Upper lobe of left lung (tissue), 6 donors: Measurements from ENCODE around the gene AFF1. TPM values are rescaled to one million over a fixed set of nuclear protein-coding genes. Genes with fewer than 3 reads are reported as not detected.
"Not testable (repeated sequence)": the region's sequence is repeated elsewhere in the genome, so short reads cannot be mapped to it uniquely, and the experiment has no call there.

Experiments used
- ATAC-seq, 2 donors: fragments of 200-7000 bp; cut with Tn5 transposase; one replicate each; pipeline ENCODE4 v1.9.1; 2022; ENCODE audit warnings: mild to moderate bottlenecking in 2 of 2, moderate library complexity in 2 of 2; ENCODE audit not compliant: low FRiP score in 2 of 2
- DNase-seq, 2 donors: peaks; one replicate each; pipeline ENCODE4 v3.0.0-alpha.2; 2019 to 2020
- H3K27ac ChIP-seq, 4 donors: fragments of 200-600 bp; sonication (generic); one replicate each; pipeline ENCODE4 v1.5.1; 2016 to 2019
- H3K27me3 ChIP-seq, 4 donors: fragments of 200-600 bp; sonication (generic); one replicate each; pipeline ENCODE4 v1.5.1; 2017 to 2019
- H3K36me3 ChIP-seq, 4 donors: fragments of 200-600 bp; sonication (generic); one replicate each; pipeline ENCODE4 v1.5.1; 2016 to 2019
- H3K4me1 ChIP-seq, 4 donors: fragments of 200-600 bp; sonication (generic); one replicate each; pipeline ENCODE4 v1.5.1; 2018 to 2019
- H3K4me3 ChIP-seq, 4 donors: fragments of 200-600 bp; sonication (generic); one replicate each; pipeline ENCODE4 v1.5.1; 2017 to 2019; ENCODE audit warnings: mild to moderate bottlenecking in 2 of 4, moderate library complexity in 1 of 4
- H3K9me3 ChIP-seq, 4 donors: fragments of 200-600 bp; sonication (generic); one replicate each; pipeline ENCODE4 v1.5.1; 2018 to 2019
- CTCF ChIP-seq, 6 experiments: fragments of 450-650 bp in 4 of 6; fragments of 200-600 bp in 2 of 6; sonication (generic) in 2 of 6; IDR thresholded peaks; one replicate each; pipeline ENCODE4 v1.5.1; 2016 to 2019; ENCODE audit warnings: antibody characterized with exemption in 6 of 6
- EP300 ChIP-seq, 4 donors: sonication (generic); formaldehyde crosslinking; IDR thresholded peaks; one replicate each; pipeline ENCODE4 v1.5.1; 2017; ENCODE audit warnings: antibody characterized with exemption in 4 of 4, control low read depth in 2 of 4
- POLR2A ChIP-seq, 4 donors: fragments of 450-650 bp; IDR thresholded peaks; one replicate each; pipeline ENCODE4 v1.5.1; 2016 to 2017; ENCODE audit warnings: antibody characterized with exemption in 4 of 4, mild to moderate bottlenecking in 2 of 4
- POLR2AphosphoS5 ChIP-seq, 2 donors: sonication (generic); formaldehyde crosslinking; IDR thresholded peaks; one replicate each; pipeline ENCODE4 v1.5.1; 2017; ENCODE audit warnings: antibody characterized with exemption in 2 of 2
- WGBS, 2 donors: methylation state at CpG; one replicate each; pipeline ENCODE4 v1.1.5; 2017 to 2018; 5-methylcytosine and 5-hydroxymethylcytosine counted together
- total RNA-seq, 6 donors: library from RNA; depleted of rRNA in 4 of 6; stranded (reverse); fragments of >200 nt in 4 of 6; gene quantifications; one replicate each; pipeline versions ENCODE4 v1.1.0 to v1.2.1, GENCODE V29; 2016 to 2021
- donor health status: DM: no; HTN: no; CAD: no; lungs with moderate emphysema.
- donor health status: DM: no; HTN: yes; CAD: no; lungs with severe emphysema.

AFF1 gene
- total RNA-seq, 6 donors from 2014 or later: 45.5 to 124 (median 83.9) TPM

GRCh38 chr4:87036713-87037112 lies 101.9 kb downstream of the AFF1 start:
- DNase-seq (peak in 1 of 2 donors; percentile 77), ATAC-seq (no peak)
- Histone ChIP-seq H3K4me3 (no peak overlapping the region), H3K27ac (peak overlapping the region in 2 of 4 donors; percentile 21 to 76), H3K27me3 (no peaks in the 10 kb centered on the region), H3K4me1 (peaks cover 67 to 90% (median 76%) of the 10 kb centered on the region in 4 donors), H3K36me3 (no peaks in the 10 kb centered on the region), H3K9me3 (no peaks in the 10 kb centered on the region)
- TF ChIP-seq EP300 (IDR thresholded peaks at IDR 0.05) (no peak), CTCF (IDR thresholded peaks at IDR 0.05) (no peak), POLR2AphosphoS5 (IDR thresholded peaks at IDR 0.05) (no peak), POLR2A (IDR thresholded peaks at IDR 0.05) (no peak)
- WGBS, 2 donors: 49 to 51% methylated on average over 4 of the region's 4 CpGs

DNA sequence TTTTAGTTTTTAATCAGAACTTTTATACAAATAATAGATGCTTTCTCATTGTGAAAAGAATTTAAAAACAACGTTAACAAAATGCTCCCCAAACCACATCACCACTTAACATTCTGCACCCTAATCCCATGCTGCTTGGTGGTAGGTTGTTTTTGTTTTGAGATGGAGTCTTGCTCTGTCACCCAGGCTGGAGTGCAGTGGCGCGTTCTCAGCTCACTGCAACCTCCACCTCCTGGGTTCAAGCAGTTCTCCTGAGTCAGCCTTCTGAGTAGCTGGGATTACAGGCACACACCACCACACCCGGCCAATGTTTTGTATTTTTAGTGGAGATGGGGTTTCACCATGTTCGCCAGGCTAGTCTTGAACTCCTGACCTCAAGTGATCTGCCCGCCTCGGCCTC lies 102.4 kb downstream of the AFF1 start:
- Histone ChIP-seq H3K4me1 (peaks cover 63 to 90% (median 73%) of the 10 kb centered on the region in 4 donors), H3K27ac (peak overlapping the region in 2 of 4 donors; percentile 21 to 76)
- H3K36me3 ChIP-seq, H3K4me3 ChIP-seq, DNase-seq, H3K27me3 ChIP-seq, H3K9me3 ChIP-seq, ATAC-seq: not testable (repeated sequence)
- 63 to 71% methylated on average over 7 of the region's 7 CpGs for WGBS, 2 donors

GRCh38 chr4:87037671-87038334 lies 103.0 kb downstream of the AFF1 start:
- Histone ChIP-seq H3K36me3 (no peaks in the 10 kb centered on the region), H3K4me1 (peaks cover 58 to 87% (median 70%) of the 10 kb centered on the region in 4 donors), H3K27ac (peak overlapping the region in 3 of 4 donors; percentile 55 to 76 (median 63)), H3K4me3 (no peak overlapping the region), H3K27me3 (no peaks in the 10 kb centered on the region), H3K9me3 (no peaks in the 10 kb centered on the region)
- ATAC-seq (no peak), DNase-seq (no peak)
- 49 to 51% methylated on average over 5 of the region's 5 CpGs for WGBS, 2 donors
- TF ChIP-seq POLR2A (IDR thresholded peaks at IDR 0.05) (no peak), POLR2AphosphoS5 (IDR thresholded peaks at IDR 0.05) (no peak), EP300 (IDR thresholded peaks at IDR 0.05) (no peak), CTCF (IDR thresholded peaks at IDR 0.05) (no peak)

GRCh38 chr4:87038837-87039615 lies 104.2 kb downstream of the AFF1 start:
- ATAC-seq: peak; percentile 49 to 64
- peak in 1 of 2 donors; percentile 18 for TF ChIP-seq POLR2AphosphoS5 (IDR thresholded peaks at IDR 0.05)
- TF ChIP-seq POLR2A (IDR thresholded peaks at IDR 0.05): no peak
- no peak for TF ChIP-seq EP300 (IDR thresholded peaks at IDR 0.05)
- WGBS, 2 donors: 30 to 46% methylated on average over 8 of the region's 8 CpGs
- Histone ChIP-seq H3K36me3 (no peaks in the 10 kb centered on the region), H3K4me3 (no peak overlapping the region), H3K4me1 (peaks cover 57 to 87% (median 68%) of the 10 kb centered on the region in 4 donors), H3K27ac (peak overlapping the region; percentile 32 to 76 (median 59)), H3K9me3 (no peaks in the 10 kb centered on the region), H3K27me3 (no peaks in the 10 kb centered on the region)
- peak in 1 of 2 donors; percentile 59 for DNase-seq

- Histone ChIP-seq H3K9me3 (no peaks in the 10 kb centered on the region), H3K4me3 (no peak overlapping the region), H3K36me3 (no peaks in the 10 kb centered on the region), H3K4me1 (peaks cover 68 to 92% (median 76%) of the 10 kb centered on the region in 4 donors), H3K27ac (peak overlapping the region in 3 of 4 donors; percentile 9 to 51 (median 27)), H3K27me3 (no peaks in the 10 kb centered on the region)
- ATAC-seq (peak in 1 of 2 donors; percentile 77), DNase-seq (no peak)
- no peak for TF ChIP-seq CTCF (IDR thresholded peaks at IDR 0.05)
- TF ChIP-seq POLR2A (IDR thresholded peaks at IDR 0.05): no peak
- TF ChIP-seq EP300 (IDR thresholded peaks at IDR 0.05): no peak
- no peak for TF ChIP-seq POLR2AphosphoS5 (IDR thresholded peaks at IDR 0.05)
- 96 to 100% methylated on average over 3 of the region's 3 CpGs for WGBS, 2 donors
These were observed 106.3 kb downstream of the AFF1 start for GRCh38 chr4:87041141-87041540.
